GM23338 (cell line): ENCODE data around the gene ABO.

Experiments
- EZH2 ChIP-seq: fragments of 200-600 bp; sonication (generic); IDR thresholded peaks from one replicate; pipeline ENCODE4 v1.8.0; 2017; ENCODE audit warnings: antibody characterized with exemption, mild to moderate bottlenecking, low read depth; ENCODE audit not compliant: unreplicated experiment
- POLR2AphosphoS5 ChIP-seq: IDR thresholded peaks from 2 replicates; pipeline ENCODE4 v1.6.1; 2016; ENCODE audit warnings: antibody characterized with exemption, low read depth
- TF ChIP-seq, protein P1 (sequence below): IDR thresholded peaks from one replicate; pipeline ENCODE4 v1.6.1; 2018; ENCODE audit warnings: antibody characterized with exemption; ENCODE audit not compliant: unreplicated experiment
- TF ChIP-seq, protein P2 (sequence below): IDR thresholded peaks from 2 replicates; pipeline ENCODE4 v1.6.1; 2016; ENCODE audit warnings: antibody characterized with exemption
- TF ChIP-seq, protein P3 (sequence below), 2 experiments: fragments of 200-600 bp in 1 of 2; sonication (generic) in 1 of 2; conservative IDR thresholded peaks; 2 replicates each; pipeline versions ENCODE4 v1.5.1 to v1.6.1; 2016 to 2017; ENCODE audit warnings: antibody characterized with exemption in 2 of 2, low read depth in 2 of 2, mild to moderate bottlenecking in 2 of 2, moderate library complexity in 1 of 2

DNA sequence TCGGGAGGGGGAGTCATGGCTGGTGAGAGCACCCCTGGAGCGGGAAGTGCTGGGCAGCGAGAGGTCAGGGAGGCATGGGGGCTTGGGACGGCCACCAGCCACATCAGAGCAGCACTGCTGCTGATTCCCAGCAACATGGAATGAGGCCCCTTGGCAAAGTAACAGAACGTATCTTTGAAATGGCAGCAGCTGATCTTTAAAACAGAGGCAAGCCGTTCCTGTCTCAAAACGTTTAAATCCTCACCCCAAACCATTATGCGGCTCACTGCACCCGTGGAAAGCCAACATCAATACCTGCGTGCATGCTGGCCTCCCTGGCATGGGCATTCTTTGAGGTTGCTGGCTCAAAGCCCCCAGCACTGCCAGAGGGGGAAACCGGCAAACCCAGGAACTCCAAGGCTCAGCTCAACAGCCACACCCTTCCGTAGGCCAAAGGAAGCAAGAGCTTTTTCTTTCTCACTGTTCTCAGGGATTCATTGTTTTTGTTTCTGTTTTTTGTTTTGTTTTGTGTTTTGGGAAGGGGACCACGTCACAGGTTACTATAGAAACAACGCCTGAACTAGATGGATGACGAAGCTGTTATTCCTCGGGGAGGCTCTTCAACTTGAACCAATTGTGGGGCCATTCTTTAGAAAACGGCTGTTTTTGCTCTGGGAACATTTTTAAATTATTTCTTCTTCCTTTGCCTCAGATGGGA is 37.8 kb downstream of the ABO start:
- TF ChIP-seq, protein P1, sequence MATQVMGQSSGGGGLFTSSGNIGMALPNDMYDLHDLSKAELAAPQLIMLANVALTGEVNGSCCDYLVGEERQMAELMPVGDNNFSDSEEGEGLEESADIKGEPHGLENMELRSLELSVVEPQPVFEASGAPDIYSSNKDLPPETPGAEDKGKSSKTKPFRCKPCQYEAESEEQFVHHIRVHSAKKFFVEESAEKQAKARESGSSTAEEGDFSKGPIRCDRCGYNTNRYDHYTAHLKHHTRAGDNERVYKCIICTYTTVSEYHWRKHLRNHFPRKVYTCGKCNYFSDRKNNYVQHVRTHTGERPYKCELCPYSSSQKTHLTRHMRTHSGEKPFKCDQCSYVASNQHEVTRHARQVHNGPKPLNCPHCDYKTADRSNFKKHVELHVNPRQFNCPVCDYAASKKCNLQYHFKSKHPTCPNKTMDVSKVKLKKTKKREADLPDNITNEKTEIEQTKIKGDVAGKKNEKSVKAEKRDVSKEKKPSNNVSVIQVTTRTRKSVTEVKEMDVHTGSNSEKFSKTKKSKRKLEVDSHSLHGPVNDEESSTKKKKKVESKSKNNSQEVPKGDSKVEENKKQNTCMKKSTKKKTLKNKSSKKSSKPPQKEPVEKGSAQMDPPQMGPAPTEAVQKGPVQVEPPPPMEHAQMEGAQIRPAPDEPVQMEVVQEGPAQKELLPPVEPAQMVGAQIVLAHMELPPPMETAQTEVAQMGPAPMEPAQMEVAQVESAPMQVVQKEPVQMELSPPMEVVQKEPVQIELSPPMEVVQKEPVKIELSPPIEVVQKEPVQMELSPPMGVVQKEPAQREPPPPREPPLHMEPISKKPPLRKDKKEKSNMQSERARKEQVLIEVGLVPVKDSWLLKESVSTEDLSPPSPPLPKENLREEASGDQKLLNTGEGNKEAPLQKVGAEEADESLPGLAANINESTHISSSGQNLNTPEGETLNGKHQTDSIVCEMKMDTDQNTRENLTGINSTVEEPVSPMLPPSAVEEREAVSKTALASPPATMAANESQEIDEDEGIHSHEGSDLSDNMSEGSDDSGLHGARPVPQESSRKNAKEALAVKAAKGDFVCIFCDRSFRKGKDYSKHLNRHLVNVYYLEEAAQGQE: no peak
- TF ChIP-seq, protein P2, sequence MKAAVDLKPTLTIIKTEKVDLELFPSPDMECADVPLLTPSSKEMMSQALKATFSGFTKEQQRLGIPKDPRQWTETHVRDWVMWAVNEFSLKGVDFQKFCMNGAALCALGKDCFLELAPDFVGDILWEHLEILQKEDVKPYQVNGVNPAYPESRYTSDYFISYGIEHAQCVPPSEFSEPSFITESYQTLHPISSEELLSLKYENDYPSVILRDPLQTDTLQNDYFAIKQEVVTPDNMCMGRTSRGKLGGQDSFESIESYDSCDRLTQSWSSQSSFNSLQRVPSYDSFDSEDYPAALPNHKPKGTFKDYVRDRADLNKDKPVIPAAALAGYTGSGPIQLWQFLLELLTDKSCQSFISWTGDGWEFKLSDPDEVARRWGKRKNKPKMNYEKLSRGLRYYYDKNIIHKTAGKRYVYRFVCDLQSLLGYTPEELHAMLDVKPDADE: no peak
- TF ChIP-seq, protein P3, sequence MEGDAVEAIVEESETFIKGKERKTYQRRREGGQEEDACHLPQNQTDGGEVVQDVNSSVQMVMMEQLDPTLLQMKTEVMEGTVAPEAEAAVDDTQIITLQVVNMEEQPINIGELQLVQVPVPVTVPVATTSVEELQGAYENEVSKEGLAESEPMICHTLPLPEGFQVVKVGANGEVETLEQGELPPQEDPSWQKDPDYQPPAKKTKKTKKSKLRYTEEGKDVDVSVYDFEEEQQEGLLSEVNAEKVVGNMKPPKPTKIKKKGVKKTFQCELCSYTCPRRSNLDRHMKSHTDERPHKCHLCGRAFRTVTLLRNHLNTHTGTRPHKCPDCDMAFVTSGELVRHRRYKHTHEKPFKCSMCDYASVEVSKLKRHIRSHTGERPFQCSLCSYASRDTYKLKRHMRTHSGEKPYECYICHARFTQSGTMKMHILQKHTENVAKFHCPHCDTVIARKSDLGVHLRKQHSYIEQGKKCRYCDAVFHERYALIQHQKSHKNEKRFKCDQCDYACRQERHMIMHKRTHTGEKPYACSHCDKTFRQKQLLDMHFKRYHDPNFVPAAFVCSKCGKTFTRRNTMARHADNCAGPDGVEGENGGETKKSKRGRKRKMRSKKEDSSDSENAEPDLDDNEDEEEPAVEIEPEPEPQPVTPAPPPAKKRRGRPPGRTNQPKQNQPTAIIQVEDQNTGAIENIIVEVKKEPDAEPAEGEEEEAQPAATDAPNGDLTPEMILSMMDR (conservative IDR thresholded peaks at IDR 0.05; ENCODE audit: low read depth in 2 of 2): no peak
- TF ChIP-seq POLR2AphosphoS5: no peak
- no peak for TF ChIP-seq EZH2
